Right cardiac atrium (tissue), 5 donors: ENCODE data around the gene ARHGAP30. TPM values are rescaled to one million over a fixed set of nuclear protein-coding genes. Genes with fewer than 3 reads are reported as not detected.
"Not testable (repeated sequence)": the region's sequence is repeated elsewhere in the genome, so short reads cannot be mapped to it uniquely, and the experiment has no call there.

Experiments
- ATAC-seq, 2 donors: fragments of 200-7000 bp; cut with Tn5 transposase; one replicate each; pipeline versions ENCODE4 v1.8.0 to v1.9.1; 2020; ENCODE audit warnings: moderate library complexity in 2 of 2, mild to moderate bottlenecking in 1 of 2
- DNase-seq, 3 donors: peaks; one replicate each; pipeline ENCODE4 v3.0.0-alpha.2; 2020
- H3K27ac ChIP-seq: one replicate; pipeline ENCODE4 v1.5.1; 2013; ENCODE audit warnings: mild to moderate bottlenecking, low read length, control low read depth, moderate library complexity
- H3K27me3 ChIP-seq: one replicate; pipeline ENCODE4 v1.6.1; 2013; ENCODE audit not compliant: control insufficient read depth, insufficient read depth
- H3K4me1 ChIP-seq: one replicate; pipeline ENCODE4 v1.6.1; 2013; ENCODE audit warnings: low read length; ENCODE audit not compliant: control insufficient read depth, insufficient read depth
- H3K4me3 ChIP-seq: one replicate; pipeline ENCODE4 v1.5.1; 2013; ENCODE audit warnings: low read length, control low read depth
- H3K9me3 ChIP-seq: one replicate; pipeline ENCODE4 v1.6.1; 2013; ENCODE audit warnings: low read length; ENCODE audit not compliant: control insufficient read depth
- WGBS: extraction: QIAGEN DNeasy Blood & Tissue Kit; methylation state at CpG from one replicate; pipeline ENCODE4 v1.1.7; 2013; 5-methylcytosine and 5-hydroxymethylcytosine counted together
- intact Hi-C, 4 donors: fragments of 100-400 bp; cut with DNase I; formaldehyde crosslinking; loops; one replicate each; pipeline versions ENCODE4 v1.11.0 to v1.14.0; 2022 to 2023
- polyA plus RNA-seq: library from polyadenylated mRNA; stranded (reverse); fragments of 200-250 nt; gene quantifications from one replicate; pipeline ENCODE4 v1.2.3, GENCODE V29; 2013
- total RNA-seq, 4 donors: library from RNA; stranded (reverse); fragmentation: NEBNext Ultra II Directional; extraction: Animal tissue kit (Norgen Biotek cat#: 25700); gene quantifications; one replicate each; pipeline ENCODE4 v1.2.1, GENCODE V29; 2021
- donor health status: healthy with polysubstance abuse.
- donor health status: DM: no; HTN: yes; CAD: no.
- donor health status: DM: no; HTN: no; CAD: no.
- donor health status: DM: no; HTN: yes; CAD: no; lungs with severe emphysema.
- donor health status: DM: yes; HTN: yes; CAD: no.

Gene ARHGAP30
- total and polyA plus RNA-seq, 5 donors, result 1.5 to 5.0 (median 4.5) TPM

DNA sequence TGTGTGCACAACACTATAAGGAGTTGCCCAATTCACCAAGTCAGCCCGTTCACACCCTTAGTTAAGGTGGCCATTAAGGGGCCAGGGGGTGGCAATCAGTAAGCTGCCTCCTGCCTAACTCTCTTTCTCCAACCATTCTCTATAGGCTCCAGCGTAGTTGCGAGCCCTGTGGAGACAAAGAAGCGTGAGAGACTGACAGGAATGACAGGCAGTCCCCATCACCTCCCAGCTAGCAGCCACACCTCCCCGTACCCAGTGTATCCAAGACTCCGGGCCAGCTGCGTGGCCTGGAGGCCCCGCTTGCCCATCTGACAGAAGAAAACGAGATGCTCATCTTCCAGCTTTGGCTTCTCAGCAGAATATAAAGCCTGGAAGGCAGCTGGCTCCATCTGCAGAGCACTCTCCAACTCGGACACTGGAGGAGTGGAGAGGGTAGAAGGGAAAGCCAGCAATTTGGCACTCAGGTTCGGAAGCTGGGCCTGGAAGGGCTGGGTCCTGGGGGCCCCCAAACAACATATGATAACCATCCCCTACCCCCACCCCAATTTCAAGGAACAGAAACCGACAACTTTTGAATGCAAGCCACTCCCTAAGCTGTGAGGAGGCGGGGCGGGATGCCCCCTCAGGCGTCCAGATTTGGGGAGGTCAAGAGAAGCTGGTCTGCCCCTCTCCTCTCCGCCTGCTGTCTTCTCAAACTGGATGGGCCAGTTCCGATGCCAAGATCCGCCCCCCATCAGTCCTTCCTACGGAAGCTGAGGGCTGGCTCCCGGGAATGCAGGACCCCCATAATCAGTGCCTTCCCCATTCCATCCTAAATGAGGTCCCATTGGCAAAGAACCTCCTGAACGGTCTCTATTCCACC is 31.8 kb downstream of the ARHGAP30 start:
- no peaks in the 10 kb centered on the region for H3K9me3 ChIP-seq
- ATAC-seq (peak; percentile 8 to 11), DNase-seq (peak in 1 of 3 donors; percentile 54)
- H3K27me3 ChIP-seq, result no peaks in the 10 kb centered on the region
- WGBS, result 58% methylated on average over 21 of the region's 21 CpGs
- H3K27ac ChIP-seq, result no peak overlapping the region
- H3K4me1 ChIP-seq, result no peaks in the 10 kb centered on the region
- intact Hi-C loops, result no loop called here
- H3K4me3 ChIP-seq, result peak overlapping the region; percentile 68

DNA sequence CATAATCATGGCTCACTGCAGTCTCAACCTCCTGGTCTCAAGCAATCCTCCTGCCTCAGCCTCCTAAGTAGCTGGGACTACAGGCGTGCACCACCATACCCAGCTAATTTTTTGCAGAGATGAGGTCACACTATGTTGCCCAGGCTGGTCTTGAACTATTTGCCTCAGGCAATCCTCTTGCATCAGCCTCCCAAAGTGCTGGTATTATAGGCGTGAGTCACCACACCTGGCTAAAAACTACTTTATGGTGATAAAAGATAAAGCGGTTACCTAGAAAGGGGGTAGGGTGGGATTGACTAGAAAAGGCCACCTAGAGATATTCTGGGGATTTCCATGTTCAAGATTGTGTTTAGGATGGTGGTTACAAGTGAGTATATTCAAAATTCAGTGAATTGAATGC is 35.9 kb downstream of the ARHGAP30 start:
- no peaks in the 10 kb centered on the region for H3K9me3 ChIP-seq
- H3K27me3 ChIP-seq, result no peaks in the 10 kb centered on the region
- H3K27ac ChIP-seq, result no peak overlapping the region
- WGBS, result 96% methylated on average over 3 of the region's 3 CpGs
- peaks cover 2% of the 10 kb centered on the region for H3K4me1 ChIP-seq
- intact Hi-C loops, result no loop called here
- DNase-seq (no peak), ATAC-seq (no peak)
- H3K4me3 ChIP-seq, result no peak overlapping the region

DNA sequence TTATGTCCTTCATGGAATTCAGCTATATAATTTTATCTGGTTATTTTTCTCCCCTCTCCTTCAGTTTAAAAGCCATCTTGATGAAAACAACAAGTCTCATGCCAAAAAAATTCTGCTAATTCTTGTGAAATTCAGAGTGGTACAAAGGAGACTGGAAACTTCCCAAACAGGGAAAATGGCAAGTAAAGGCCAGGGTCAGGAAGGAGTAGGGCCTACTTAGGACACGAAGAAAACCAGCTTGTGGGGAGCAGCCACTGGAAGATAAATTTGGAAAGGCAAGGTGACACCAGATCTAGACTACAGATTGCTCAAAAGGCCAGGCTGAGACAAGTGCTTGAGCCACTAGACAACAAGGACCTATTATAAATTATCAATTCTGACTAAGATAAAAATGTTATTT is 37.3 kb downstream of the ARHGAP30 start:
- intact Hi-C loops, result no loop called here
- WGBS, result 49% methylated on average over 1 of the region's 1 CpG
- Histone ChIP-seq H3K9me3 (no peaks in the 10 kb centered on the region), H3K4me3 (no peak overlapping the region), H3K4me1 (peaks cover 2% of the 10 kb centered on the region), H3K27me3 (no peaks in the 10 kb centered on the region), H3K27ac (peak overlapping the region; percentile 50)
- no peak for DNase-seq
- no peak for ATAC-seq

DNA sequence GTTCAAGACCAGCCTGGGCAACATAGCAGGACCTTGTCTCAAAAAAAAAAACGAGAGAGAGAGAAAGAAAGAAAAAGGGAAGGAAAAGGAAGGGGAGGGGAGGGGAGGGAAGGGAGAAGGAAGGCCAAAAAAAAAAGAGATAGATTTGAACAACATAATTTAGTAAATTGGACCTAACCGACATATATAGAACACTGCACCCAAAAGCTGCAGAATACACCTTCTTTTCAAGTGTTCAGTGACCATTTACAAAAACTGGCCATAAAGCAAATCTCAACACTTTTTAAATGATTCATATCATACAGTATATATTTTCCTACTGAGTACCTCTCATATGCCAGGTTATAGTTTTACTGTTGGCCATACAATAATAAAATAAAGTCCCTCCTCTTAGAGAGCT is 37.8 kb downstream of the ARHGAP30 start:
- Histone ChIP-seq H3K4me1 (peaks cover 2% of the 10 kb centered on the region), H3K9me3 (no peaks in the 10 kb centered on the region), H3K27me3 (no peaks in the 10 kb centered on the region), H3K27ac (no peak overlapping the region), H3K4me3 (no peak overlapping the region)
- DNase-seq (no peak), ATAC-seq (no peak)
- WGBS, result 60% methylated on average over 2 of the region's 2 CpGs
- intact Hi-C loops, result no loop called here

- intact Hi-C loops, H3K9me3 ChIP-seq, H3K27me3 ChIP-seq, H3K27ac ChIP-seq, ATAC-seq, H3K4me3 ChIP-seq, H3K4me1 ChIP-seq: not testable (repeated sequence)
- 97% methylated on average over 32 of the region's 32 CpGs for WGBS
- DNase-seq, result peak in 1 of 3 donors; percentile 52
Observed at GRCh38 chr1:161029466-161029865, 40.2 kb downstream of the ARHGAP30 start.

- ATAC-seq, H3K4me3 ChIP-seq, H3K4me1 ChIP-seq, H3K27ac ChIP-seq, intact Hi-C loops, H3K27me3 ChIP-seq, DNase-seq, H3K9me3 ChIP-seq: not testable (repeated sequence)
- WGBS, result 67% methylated on average over 1 of the region's 1 CpG
Observed at GRCh38 chr1:161026954-161027353, 42.7 kb downstream of the ARHGAP30 start.

DNA sequence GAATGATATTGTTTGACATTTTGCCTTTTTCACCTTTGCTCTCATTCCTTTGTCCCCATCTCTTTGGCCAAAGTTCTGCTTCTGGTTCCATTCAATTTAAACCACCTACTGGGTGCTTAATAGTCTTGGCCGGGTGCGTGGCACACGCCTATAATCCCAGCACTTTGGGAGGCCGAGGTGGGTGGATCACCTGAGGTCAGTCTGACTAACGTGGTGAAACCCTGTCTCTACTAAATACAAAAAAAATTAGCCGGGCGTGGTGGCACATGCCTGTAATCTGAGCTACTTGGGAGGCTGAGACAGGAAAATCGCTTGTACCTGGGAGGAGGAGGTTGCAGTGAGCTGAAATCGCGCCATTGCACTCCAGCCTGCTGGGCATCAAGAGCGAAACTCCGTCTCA is 47.3 kb downstream of the ARHGAP30 start:
- DNase-seq, H3K4me3 ChIP-seq, ATAC-seq, H3K9me3 ChIP-seq, H3K4me1 ChIP-seq, intact Hi-C loops, H3K27ac ChIP-seq, H3K27me3 ChIP-seq: not testable (repeated sequence)
- 93% methylated on average over 12 of the region's 12 CpGs for WGBS

- H3K27me3 ChIP-seq, result no peaks in the 10 kb centered on the region
- no peak overlapping the region for H3K27ac ChIP-seq
- ATAC-seq (no peak), DNase-seq (no peak)
- no peak overlapping the region for H3K4me3 ChIP-seq
- H3K9me3 ChIP-seq, result no peaks in the 10 kb centered on the region
- WGBS, result 86% methylated on average over 2 of the region's 2 CpGs
- peaks cover 9% of the 10 kb centered on the region for H3K4me1 ChIP-seq
- intact Hi-C loops, result no loop called here
Observed at GRCh38 chr1:161021970-161022353, 47.7 kb downstream of the ARHGAP30 start.

GRCh38 chr1:161021165-161021969 is 48.3 kb downstream of the ARHGAP30 start:
- ATAC-seq (peak; percentile 89 to 92), DNase-seq (peak; percentile 79 to 91 (median 91))
- WGBS, result 14% methylated on average over 34 of the region's 34 CpGs
- Histone ChIP-seq H3K27me3 (no peaks in the 10 kb centered on the region), H3K4me3 (peak overlapping the region; percentile 71), H3K4me1 (peaks cover 9% of the 10 kb centered on the region), H3K27ac (no peak overlapping the region), H3K9me3 (no peaks in the 10 kb centered on the region)
- intact Hi-C loops, result no loop called here

GRCh38 chr1:161020509-161021164 is 49.1 kb downstream of the ARHGAP30 start, which contains the start of gene F11R:
F11R (minus strand) TSS chr1:161021152; CDS start chr1:161021073, 79 bp downstream.
- Histone ChIP-seq H3K27me3 (no peaks in the 10 kb centered on the region), H3K4me1 (peaks cover 9% of the 10 kb centered on the region), H3K27ac (peak within 1 kb of the TSS; percentile 83), H3K4me3 (peak within 1 kb of the TSS; percentile 71), H3K9me3 (no peaks in the 10 kb centered on the region)
- peak; percentile 58 to 79 (median 77) for DNase-seq
- WGBS, result under 1% methylated on average over 36 of the region's 36 CpGs
- intact Hi-C loops, result no loop called here
- ATAC-seq, result peak; percentile 81 to 82
